Renal cortical epithelial cell (primary cell): Measurements from ENCODE around the gene CINP. TPM values are rescaled to one million over a fixed set of nuclear protein-coding genes. Genes with fewer than 3 reads are reported as not detected.
"Not testable (repeated sequence)": the region's sequence is repeated elsewhere in the genome, so short reads cannot be mapped to it uniquely, and the experiment has no call there.

Source experiments
- DNase-seq: peaks from one replicate; pipeline ENCODE4 v3.0.0-alpha.2; 2011; ENCODE audit warnings: low read depth
- total RNA-seq: library from RNA; depleted of rRNA; stranded (reverse); fragments of >200 nt; gene quantifications from 2 replicates; pipeline ENCODE4 v1.2.3, GENCODE V29; 2014

CINP gene
- total RNA-seq, 1 donor from 2014 or later = 36.0 TPM

GRCh38 chr14:102320671-102321455, 41.8 kb downstream of the CINP start:
- DNase-seq = no peak

GRCh38 chr14:102320033-102320660, 42.5 kb downstream of the CINP start:
- no peak for DNase-seq

DNA sequence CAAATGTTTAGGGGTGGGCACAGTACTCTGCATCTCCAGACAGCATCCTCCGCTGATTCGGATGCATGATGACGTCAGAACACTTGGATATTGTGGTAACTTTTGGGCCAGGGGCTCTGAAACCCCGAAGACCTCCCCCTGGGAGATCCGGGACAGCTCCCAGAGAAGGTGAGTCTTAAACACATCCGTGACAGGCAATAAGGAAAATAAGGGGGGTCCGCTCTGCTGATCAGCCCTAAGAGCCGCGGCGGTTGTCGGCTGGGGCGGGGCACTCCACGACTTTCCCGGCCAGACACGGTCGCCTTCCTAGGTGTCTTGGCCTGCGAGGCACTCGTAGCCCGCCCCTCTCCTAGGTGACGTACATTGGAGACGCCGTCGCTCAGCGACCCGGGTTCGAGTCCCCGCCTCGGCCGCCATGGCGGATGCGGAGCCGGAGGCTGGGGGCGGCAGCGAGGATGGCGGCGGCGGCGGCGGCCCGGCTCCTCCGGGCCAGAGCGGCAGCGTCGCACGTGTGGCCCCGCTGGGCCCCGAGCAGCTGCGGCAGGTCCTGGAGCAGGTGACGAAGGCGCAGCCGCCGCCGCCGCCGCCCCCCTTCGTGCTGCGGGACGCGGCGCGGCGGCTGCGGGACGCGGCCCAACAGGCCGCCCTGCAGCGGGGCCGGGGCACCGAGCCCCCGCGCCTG, 43.2 kb downstream of the CINP start, which contains the start of gene ZNF839:
Gene ZNF839 (plus strand): TSS at position 396 of the 682 bp plus-strand sequence. CDS start 20 bp downstream, at position 416.
- DNase-seq = peak; percentile 72

GRCh38 chr14:102318781-102319276, 43.9 kb downstream of the CINP start:
- DNase-seq = no peak

- peak; percentile 32 for DNase-seq
Observed at GRCh38 chr14:102317564-102318248, 45.0 kb downstream of the CINP start.

- DNase-seq = peak; percentile 80
Observed at GRCh38 chr14:102316743-102317563, 45.7 kb downstream of the CINP start.

DNA sequence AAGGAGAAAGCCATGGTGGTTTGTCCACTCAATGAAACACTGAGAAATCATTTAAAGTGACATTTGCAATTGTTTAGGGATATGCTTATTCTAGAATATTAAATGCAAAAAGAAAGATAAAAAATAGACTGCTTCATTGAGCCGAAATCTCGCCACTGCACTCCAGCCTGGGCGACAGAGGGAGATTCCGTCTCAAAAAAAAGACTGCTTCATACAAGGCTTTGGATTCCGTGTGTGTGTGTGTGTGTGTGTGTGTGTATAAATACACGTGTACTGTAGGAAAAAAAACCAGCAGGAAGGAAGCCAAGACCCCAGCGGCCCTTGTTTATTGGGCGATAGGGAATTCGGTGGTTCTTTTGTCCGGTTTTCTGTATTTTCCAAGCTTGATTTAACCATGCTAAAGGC, 46.4 kb downstream of the CINP start:
- DNase-seq = peak; percentile 36

- DNase-seq = no peak
Observed at GRCh38 chr14:102315121-102315520, 47.6 kb downstream of the CINP start.

DNA sequence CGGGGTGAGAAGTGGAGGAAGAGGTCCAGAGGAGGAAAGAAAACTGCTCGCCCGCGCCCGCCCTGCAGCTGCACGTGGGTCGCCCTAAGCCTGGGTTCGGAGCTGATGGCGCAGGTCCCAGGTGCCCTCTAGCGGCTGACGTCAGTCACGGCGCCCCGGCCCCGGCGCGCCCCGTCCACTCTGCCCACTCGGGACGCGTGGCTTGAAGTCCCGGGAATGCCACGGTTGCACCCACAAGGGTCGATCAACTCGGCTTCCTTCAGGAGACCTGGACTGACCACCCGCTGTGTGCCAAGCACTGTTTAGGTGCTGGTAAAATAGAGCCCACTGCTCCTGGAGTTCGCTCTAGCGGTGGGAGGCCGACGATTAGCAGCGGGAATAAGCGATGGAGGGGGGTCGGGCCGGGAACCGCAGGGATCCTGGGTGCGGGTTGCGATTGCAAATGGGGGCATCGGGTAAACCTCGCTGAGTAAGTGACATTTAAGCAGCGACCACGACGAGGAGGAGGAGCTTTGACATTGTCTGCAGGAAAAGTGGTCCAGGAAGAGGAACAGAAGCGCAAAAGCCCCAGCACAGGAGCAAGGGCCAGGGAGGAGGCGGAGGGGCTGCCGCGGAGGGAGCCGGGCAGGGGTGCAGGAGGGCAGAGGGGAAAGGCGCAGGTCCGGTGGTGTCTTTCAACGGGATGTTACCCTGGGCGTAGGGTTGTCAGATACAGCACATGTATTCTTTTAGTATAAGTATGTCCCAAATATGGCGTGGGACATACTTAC, 48.3 kb downstream of the CINP start:
- DNase-seq = peak; percentile 55

DNA sequence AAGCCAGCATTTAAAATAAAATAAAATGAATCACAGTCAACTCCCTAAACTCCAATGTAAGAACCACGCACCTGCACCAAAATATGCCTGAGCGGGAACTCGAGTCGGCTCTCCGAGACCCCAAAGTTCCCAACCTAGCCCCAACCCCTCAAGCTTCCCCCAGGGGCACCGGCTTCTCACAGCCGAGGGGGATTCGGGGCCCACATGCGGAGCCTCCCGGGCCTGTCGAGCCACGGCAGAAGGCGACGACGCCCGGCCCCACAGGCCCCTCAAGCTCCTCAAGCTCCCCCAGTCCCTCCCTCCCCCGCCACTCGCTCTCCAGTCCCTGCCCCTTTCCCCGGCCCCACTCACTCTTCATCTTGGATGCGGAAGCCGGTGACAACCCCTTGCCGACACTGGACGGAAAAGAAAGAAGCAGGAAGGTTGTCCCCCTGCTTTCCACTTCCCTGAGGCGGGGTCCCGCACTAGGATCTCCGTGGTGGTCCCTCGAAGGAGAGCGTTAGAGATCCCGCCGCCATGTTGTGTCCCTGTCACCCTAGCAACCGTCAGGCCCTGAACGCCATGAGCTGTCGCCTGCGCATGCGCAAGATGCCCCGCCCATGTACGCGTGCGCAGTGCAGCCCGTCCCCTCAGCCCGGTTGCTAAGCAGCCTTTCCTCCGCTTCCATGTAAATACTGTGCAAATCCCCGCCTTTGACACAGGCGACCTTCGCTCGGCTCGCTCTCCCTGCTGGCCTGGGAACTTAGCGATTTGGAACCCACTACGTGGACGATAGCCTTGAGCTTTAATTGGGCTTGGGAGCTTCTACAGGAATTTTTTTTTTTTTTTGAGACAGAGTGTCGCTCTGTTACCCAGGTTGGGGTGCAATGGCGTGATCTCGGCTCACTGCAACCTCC, 57.8 kb downstream of the CINP start, which contains the start of gene MOK:
Gene MOK (minus strand): TSS at position 554 of the 896 bp plus-strand sequence. CDS start 196 bp downstream, at position 358.
- DNase-seq = peak; percentile 94

DNA sequence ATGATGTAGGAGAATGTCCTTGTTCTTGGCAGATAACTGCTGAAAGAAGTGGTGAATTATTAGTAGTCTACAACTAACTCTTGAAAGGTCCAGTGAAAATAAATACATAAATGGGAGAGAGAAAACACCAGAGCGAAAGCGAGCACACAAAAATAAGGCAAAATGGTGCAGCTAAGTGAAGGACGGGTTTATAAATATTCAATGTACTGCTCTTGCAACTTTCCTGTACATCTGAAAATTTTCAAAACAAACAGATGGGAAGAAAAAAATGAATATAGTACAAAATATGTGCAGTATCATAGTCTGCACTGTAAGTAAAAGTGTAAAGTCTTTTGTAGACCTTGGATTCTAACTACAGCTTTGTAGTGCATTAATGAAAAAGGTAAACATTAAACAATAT, 59.0 kb downstream of the CINP start:
- no peak for DNase-seq

- not testable (repeated sequence) for DNase-seq
Observed at GRCh38 chr14:102298303-102299070, 64.2 kb downstream of the CINP start.

Other genes starting within 250 kb of the CINP start
- gene WDR20, start 223.0 kb downstream of the CINP start, total RNA-seq = 18.4 and 25.3 TPM in 2 replicates
- 11.6 and 18.2 TPM in 2 replicates for gene MOK, start 57.7 kb downstream of the CINP start, total RNA-seq
- 11.1 and 12.5 TPM in 2 replicates for gene ZNF839, start 43.1 kb downstream of the CINP start, total RNA-seq
- gene TECPR2, start 51 bp upstream of the CINP start, total RNA-seq = 13.7 and 40.1 TPM in 2 replicates
- gene ANKRD9, start 146.9 kb upstream of the CINP start, total RNA-seq = 26.9 and 54.4 TPM in 2 replicates
- 11.6 and 28.0 TPM in 2 replicates for gene RCOR1, start 229.8 kb upstream of the CINP start, total RNA-seq